H1 (cell line): Measurements from ENCODE around the gene TUBA4B. TPM values are rescaled to one million over a fixed set of nuclear protein-coding genes. Genes with fewer than 3 reads are reported as not detected.

Experiments used
- CTCF ChIA-PET: fragments of 300-600 bp; sonication (Branson Sonifier 250); formaldehyde crosslinking; loops from one replicate; lab custom pipeline; 2021; ENCODE audit not compliant: partially characterized antibody; lab: Charles Lee
- POLR2A ChIA-PET: fragments of 300-600 bp; sonication (Branson Sonifier 250); formaldehyde crosslinking; loops from one replicate; lab custom pipeline; 2021; ENCODE audit warnings: inconsistent platforms; ENCODE audit not compliant: partially characterized antibody; lab: Charles Lee
- DNase-seq, 2 experiments: peaks; one replicate each; pipeline versions ENCODE4 v3.0.0 to v3.0.0-alpha.2; 2010 to 2022; ENCODE audit warnings: low spot score in 2 of 2, low read depth in 1 of 2, mixed read lengths in 1 of 2
- FAIRE-seq: peaks from 2 replicates; lab custom pipeline; 2011; peaks lifted over from hg19 to GRCh38; lab: Jason Lieb, UNC
- H2AFZ ChIP-seq: 2 replicates; pipeline ENCODE4 v1.8.1; 2012; ENCODE audit warnings: low read length, inconsistent platforms
- H2AK5ac ChIP-seq: 2 replicates; pipeline ENCODE4 v1.6.1; 2013; ENCODE audit warnings: low read depth, low read length
- H2BK120ac ChIP-seq: replicated peaks from 2 replicates; pipeline ENCODE3; 2013; ENCODE audit warnings: low read depth, low read length, inconsistent platforms
- H2BK12ac ChIP-seq: 2 replicates; pipeline ENCODE4 v1.6.1; 2013; ENCODE audit warnings: low read depth, low read length
- H2BK15ac ChIP-seq: 2 replicates; pipeline ENCODE4 v1.6.1; 2013; ENCODE audit warnings: low read length
- H2BK20ac ChIP-seq: 2 replicates; pipeline ENCODE4 v1.6.1; 2013; ENCODE audit warnings: low read length
- H2BK5ac ChIP-seq: 2 replicates; pipeline ENCODE4 v1.6.1; 2013; ENCODE audit warnings: low read depth, low read length
- H3K14ac ChIP-seq: 2 replicates; pipeline ENCODE4 v1.6.1; 2013; ENCODE audit warnings: inconsistent platforms; ENCODE audit not compliant: insufficient read length
- H3K18ac ChIP-seq: 2 replicates; pipeline ENCODE4 v1.6.1; 2013; ENCODE audit warnings: low read length; ENCODE audit errors: extremely low read depth
- H3K23ac ChIP-seq: 2 replicates; pipeline ENCODE4 v1.6.1; 2013; ENCODE audit warnings: inconsistent platforms; ENCODE audit not compliant: insufficient read length
- H3K23me2 ChIP-seq: 2 replicates; pipeline ENCODE4 v1.6.1; 2013; ENCODE audit warnings: low read depth, low read length
- H3K27ac ChIP-seq: 2 replicates; pipeline ENCODE4 v1.6.1; 2011; ENCODE audit warnings: low read depth, low read length, inconsistent platforms
- H3K27me3 ChIP-seq, 4 experiments: replicated peaks in 1 of 4; 1 replicate in 1 of 4; 2 replicates in 3 of 4; pipeline versions ENCODE4 v1.6.1 to v1.8.1; 2011 to 2013; ENCODE audit warnings: low read length in 3 of 4, mild to moderate bottlenecking in 3 of 4, inconsistent platforms in 2 of 4, mixed read lengths in 2 of 4, moderate library complexity in 1 of 4; ENCODE audit not compliant: control insufficient read depth in 3 of 4, insufficient read depth in 3 of 4; ENCODE audit errors: extremely low read depth in 1 of 4
- H3K36me3 ChIP-seq, 4 experiments: 2 replicates each; pipeline versions ENCODE4 v1.6.1 to v1.8.1; 2011 to 2013; ENCODE audit warnings: mild to moderate bottlenecking in 4 of 4, low read length in 3 of 4, moderate library complexity in 2 of 4, control low read depth in 1 of 4, inconsistent platforms in 1 of 4; ENCODE audit not compliant: insufficient read depth in 4 of 4, control insufficient read depth in 2 of 4
- H3K4ac ChIP-seq: replicated peaks from 2 replicates; pipeline ENCODE3; 2013; ENCODE audit warnings: low read length, low read depth, mixed read lengths, inconsistent platforms; ENCODE audit not compliant: insufficient read length
- H3K4me1 ChIP-seq, 4 experiments: replicated peaks in 1 of 4; 1 replicate in 1 of 4; 2 replicates in 3 of 4; pipeline versions ENCODE4 v1.6.1 to v1.8.1; 2011 to 2013; ENCODE audit warnings: low read length in 3 of 4, inconsistent platforms in 2 of 4, mixed read lengths in 1 of 4; ENCODE audit not compliant: insufficient read depth in 4 of 4, control insufficient read depth in 3 of 4
- H3K4me2 ChIP-seq, 2 experiments: 2 replicates each; pipeline versions ENCODE4 v1.6.1 to v1.8.1; 2011 to 2013; ENCODE audit warnings: low read depth in 2 of 2, low read length in 2 of 2, control low read depth in 1 of 2, inconsistent platforms in 1 of 2, mild to moderate bottlenecking in 1 of 2; ENCODE audit not compliant: insufficient read depth in 1 of 2
- H3K4me3 ChIP-seq, 4 experiments: fragments of 200-600, 300-600 bp in 1 of 4; sonication (generic), shearing (Covaris generic), sonication (Bioruptor Twin) in 1 of 4; 2 replicates each; pipeline versions ENCODE4 v1.5.1 to v1.8.1; 2011 to 2016; ENCODE audit warnings: low read length in 4 of 4, low read depth in 3 of 4, control low read depth in 2 of 4, inconsistent platforms in 2 of 4, mild to moderate bottlenecking in 2 of 4, mixed read lengths in 1 of 4, moderate library complexity in 1 of 4; ENCODE audit not compliant: insufficient read depth in 2 of 4; ENCODE audit errors: extremely low read depth in 1 of 4
- H3K56ac ChIP-seq: replicated peaks from 2 replicates; pipeline ENCODE3; 2013; ENCODE audit warnings: low read depth, mild to moderate bottlenecking, mixed read lengths, low read length, inconsistent platforms; ENCODE audit not compliant: insufficient read length
- H3K79me1 ChIP-seq: 2 replicates; pipeline ENCODE4 v1.6.1; 2013; ENCODE audit warnings: low read depth, low read length, control low read depth
- H3K79me2 ChIP-seq, 2 experiments: 2 replicates each; pipeline versions ENCODE4 v1.6.1 to v1.8.1; 2012 to 2013; ENCODE audit warnings: low read length in 2 of 2, mild to moderate bottlenecking in 2 of 2, inconsistent platforms in 1 of 2; ENCODE audit not compliant: insufficient read depth in 2 of 2, control insufficient read depth in 1 of 2
- H3K9ac ChIP-seq, 4 experiments: replicated peaks in 1 of 4; 1 replicate in 1 of 4; 2 replicates in 3 of 4; pipeline versions ENCODE4 v1.6.1 to v1.8.1; 2011 to 2013; ENCODE audit warnings: low read depth in 3 of 4, low read length in 3 of 4, control low read depth in 2 of 4, mild to moderate bottlenecking in 2 of 4, moderate library complexity in 2 of 4, inconsistent platforms in 1 of 4; ENCODE audit errors: extremely low read depth in 1 of 4
- H3K9me3 ChIP-seq, 2 experiments: 2 replicates each; pipeline versions ENCODE4 v1.6.1 to v1.8.1; 2012 to 2013; ENCODE audit warnings: mild to moderate bottlenecking in 2 of 2, moderate library complexity in 2 of 2, control low read depth in 1 of 2, inconsistent platforms in 1 of 2, low read depth in 1 of 2, low read length in 1 of 2, mixed read lengths in 1 of 2; ENCODE audit not compliant: insufficient read depth in 2 of 2
- H4K20me1 ChIP-seq, 2 experiments: replicated peaks in 1 of 2; 2 replicates each; pipeline versions ENCODE3 to v1.8.1; 2011 to 2013; ENCODE audit warnings: inconsistent platforms in 2 of 2, low read length in 2 of 2, mild to moderate bottlenecking in 1 of 2; ENCODE audit not compliant: insufficient read depth in 2 of 2, control insufficient read depth in 1 of 2
- H4K5ac ChIP-seq: 2 replicates; pipeline ENCODE4 v1.6.1; 2013; ENCODE audit warnings: low read length, low read depth, mixed read lengths, inconsistent platforms; ENCODE audit not compliant: insufficient read length
- H4K8ac ChIP-seq: 2 replicates; pipeline ENCODE4 v1.8.0; 2013; ENCODE audit warnings: mild to moderate bottlenecking, moderate library complexity, low read length, inconsistent platforms; ENCODE audit not compliant: insufficient read depth; ENCODE audit errors: extremely low read depth
- H4K91ac ChIP-seq: replicated peaks from 2 replicates; pipeline ENCODE3; 2013; ENCODE audit warnings: low read length, mixed read lengths, inconsistent platforms; ENCODE audit not compliant: insufficient read length
- ASH2L ChIP-seq: fragments of 200-600, 300-600 bp; sonication (generic); IDR thresholded peaks from one replicate; pipeline ENCODE4 v1.7.1; 2017; ENCODE audit warnings: low read length
- BRCA1 ChIP-seq: IDR thresholded peaks from 2 replicates; pipeline ENCODE4 v1.6.1; 2012; ENCODE audit warnings: low read depth, low read length, improper control_type of control experiment
- CBX5 ChIP-seq: fragments of 300-800, 300-1000 bp; sonication (generic); IDR thresholded peaks from 2 replicates; pipeline ENCODE4 v1.7.1; 2016; ENCODE audit warnings: antibody characterized with exemption, low read length, low read depth
- CTBP2 ChIP-seq: IDR thresholded peaks from 2 replicates; pipeline ENCODE4 v1.7.0; 2011; ENCODE audit warnings: borderline replicate concordance, mild to moderate bottlenecking, moderate library complexity, mixed read lengths, low read length; ENCODE audit not compliant: insufficient read depth, insufficient read length
- JUN ChIP-seq: IDR thresholded peaks from 2 replicates; pipeline ENCODE4 v1.6.1; 2011; ENCODE audit warnings: low read depth, mild to moderate bottlenecking, improper control_type of control experiment, low read length
- POLR2AphosphoS5 ChIP-seq: IDR thresholded peaks from 2 replicates; pipeline ENCODE4 v1.6.1; 2011; ENCODE audit warnings: low read depth, low read length
- POU5F1 ChIP-seq: IDR thresholded peaks from 2 replicates; pipeline ENCODE4 v1.6.1; 2011; ENCODE audit warnings: low read depth, mild to moderate bottlenecking, low read length, moderate library complexity
- SRF ChIP-seq: IDR thresholded peaks from 2 replicates; pipeline ENCODE4 v1.6.1; 2011; ENCODE audit warnings: mild to moderate bottlenecking, low read depth, low read length, moderate library complexity
- YY1 ChIP-seq: IDR thresholded peaks from 2 replicates; pipeline ENCODE4 v1.6.1; 2011; ENCODE audit warnings: low read depth, mild to moderate bottlenecking, low read length
- WGBS, 2 experiments: shearing (Covaris generic) in 1 of 2; methylation state at CpG; one replicate each; pipeline versions ENCODE4 v1.1.6 to v1.1.7; 2013 to 2015; ENCODE audit warnings: low lambda C conversion rate in 2 of 2, mixed read lengths in 2 of 2, inconsistent platforms in 1 of 2, low coverage in 1 of 2, missing lambda C conversion rate in 1 of 2; ENCODE audit not compliant: insufficient replicate concordance in 2 of 2, insufficient coverage in 1 of 2, insufficient read length in 1 of 2; ENCODE audit errors: extremely low coverage in 1 of 2, missing lambda C conversion rate in 1 of 2; 5-methylcytosine and 5-hydroxymethylcytosine counted together
- polyA plus RNA-seq, 7 experiments: library from polyadenylated mRNA; depleted of rRNA in 3 of 7; stranded (reverse) in 5 of 7; unstranded in 2 of 7; fragments of >200 nt in 5 of 7; fragments of 200-250 nt in 2 of 7; gene quantifications; 1 replicate in 5 of 7; 2 replicates in 1 of 7; 4 replicates in 1 of 7; pipeline versions ENCODE4 v1.2.1 to v1.2.3, GENCODE V29; 2011 to 2013; ENCODE audit warnings: missing spikeins in 2 of 7, mixed read lengths in 2 of 7
- total RNA-seq: library from RNA; stranded (reverse); fragmentation: NEBNext Ultra II Directional; extraction: Animal tissue kit (Norgen Biotek cat#: 25700); gene quantifications from 2 replicates; pipeline ENCODE4 v1.2.1, GENCODE V29; 2021
- TF ChIP-seq, protein P1 (sequence below): IDR thresholded peaks from 2 replicates; pipeline ENCODE4 v1.6.1; 2011; ENCODE audit warnings: low read depth, mild to moderate bottlenecking, low read length; ENCODE audit not compliant: insufficient read depth
- TF ChIP-seq, protein P2 (sequence below): IDR thresholded peaks from 2 replicates; pipeline ENCODE4 v1.6.1; 2012; ENCODE audit warnings: inconsistent platforms
- TF ChIP-seq, protein P3 (sequence below): IDR thresholded peaks from 2 replicates; pipeline ENCODE4 v1.6.1; 2011; ENCODE audit warnings: low read length, improper control_type of control experiment

TUBA4B gene
- total and polyA plus RNA-seq, 2 of the 8 experiments (the other 6 are each of a cell fraction or from before 2014, with no cell fraction given) = 0.08 to 0.24 TPM

DNA sequence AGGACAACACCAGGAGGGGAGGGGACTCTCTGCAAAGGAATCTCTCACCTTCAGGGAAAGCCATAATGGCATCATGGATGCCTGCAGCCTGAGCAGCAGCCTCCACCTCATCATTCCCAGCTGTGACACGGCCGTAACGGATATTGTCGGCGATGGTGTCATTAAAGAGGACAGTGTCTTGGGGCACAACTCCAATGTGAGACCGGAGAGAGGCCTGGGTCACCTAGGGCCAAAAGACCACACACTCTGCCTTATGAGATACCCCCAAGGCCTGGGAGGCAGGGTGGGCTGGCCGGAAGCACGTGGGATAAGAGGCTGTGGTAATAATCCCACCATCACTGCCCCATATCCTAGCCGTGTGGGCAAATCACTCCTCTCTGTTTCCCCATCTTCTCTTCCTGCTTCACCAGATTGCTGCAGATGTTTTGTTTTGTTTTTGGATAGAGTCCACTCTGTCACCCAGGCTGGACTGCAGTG is 42.1 kb upstream of the TUBA4B start:
- WGBS, 2 experiments = 92% methylated on average over 9 of the region's 9 CpGs; no CpG with 5 or more reads in 1 of the 2 experiments
- Histone ChIP-seq H3K4me3 (no peak overlapping the region), H2AFZ (no peak overlapping the region), H2BK5ac (no peak overlapping the region), H4K20me1 (peaks cover 0 to 4% of the 10 kb centered on the region in 2 experiments), H3K18ac (no peak overlapping the region), H3K36me3 (peaks cover 14 to 55% (median 26%) of the 10 kb centered on the region in 4 experiments), H4K91ac (no peak overlapping the region), H3K9ac (no peak overlapping the region), H3K4me2 (no peak overlapping the region), H3K27me3 (no peaks in the 10 kb centered on the region), H2BK20ac (no peak overlapping the region), H3K4me1 (peaks cover 0 to 6% (median 3%) of the 10 kb centered on the region in 4 experiments; a peak in 6 of 7 replicates), H2AK5ac (no peak overlapping the region), H4K5ac (no peak overlapping the region), H3K9me3 (no peaks in the 10 kb centered on the region), H4K8ac (no peak overlapping the region; the same call in 1 of the 2 replicates), H3K23me2 (peaks cover 10% of the 10 kb centered on the region), H3K27ac (no peak overlapping the region), H3K14ac (no peak overlapping the region), H2BK12ac (no peak overlapping the region), H3K79me1 (no peaks in the 10 kb centered on the region), H2BK15ac (no peak overlapping the region), H2BK120ac (no peak overlapping the region), H3K79me2 (no peaks in the 10 kb centered on the region), H3K4ac (no peak overlapping the region), H3K56ac (no peak overlapping the region), H3K23ac (no peak overlapping the region)
- DNase-seq (no peak), FAIRE-seq (no peak)
- POLR2A ChIA-PET = interaction anchor here (0.6 to 1.6 kb wide), 5 partner anchors 9 to 34 kb away, joined by 3 to 5 read pairs (median 3); partner anchors contain the start of genes GLB1L and STK16
- CTCF ChIA-PET = interaction anchor here (0.6 to 1.8 kb wide), 5 partner anchors 21 to 104 kb away, joined by 3 to 9 read pairs (median 3); partner anchors contain the start of gene CNPPD1
- TF ChIP-seq POU5F1 = no peak
- TF ChIP-seq, protein P1, sequence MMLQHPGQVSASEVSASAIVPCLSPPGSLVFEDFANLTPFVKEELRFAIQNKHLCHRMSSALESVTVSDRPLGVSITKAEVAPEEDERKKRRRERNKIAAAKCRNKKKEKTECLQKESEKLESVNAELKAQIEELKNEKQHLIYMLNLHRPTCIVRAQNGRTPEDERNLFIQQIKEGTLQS = no peak
- no peak for TF ChIP-seq CTBP2
- TF ChIP-seq JUN = no peak
- no peak for TF ChIP-seq CBX5
- TF ChIP-seq SRF = no peak
- no peak for TF ChIP-seq YY1
- TF ChIP-seq, protein P2, sequence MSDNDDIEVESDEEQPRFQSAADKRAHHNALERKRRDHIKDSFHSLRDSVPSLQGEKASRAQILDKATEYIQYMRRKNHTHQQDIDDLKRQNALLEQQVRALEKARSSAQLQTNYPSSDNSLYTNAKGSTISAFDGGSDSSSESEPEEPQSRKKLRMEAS = no peak
- TF ChIP-seq POLR2AphosphoS5 = no peak
- no peak for TF ChIP-seq ASH2L
- TF ChIP-seq BRCA1 = no peak
- TF ChIP-seq, protein P3, sequence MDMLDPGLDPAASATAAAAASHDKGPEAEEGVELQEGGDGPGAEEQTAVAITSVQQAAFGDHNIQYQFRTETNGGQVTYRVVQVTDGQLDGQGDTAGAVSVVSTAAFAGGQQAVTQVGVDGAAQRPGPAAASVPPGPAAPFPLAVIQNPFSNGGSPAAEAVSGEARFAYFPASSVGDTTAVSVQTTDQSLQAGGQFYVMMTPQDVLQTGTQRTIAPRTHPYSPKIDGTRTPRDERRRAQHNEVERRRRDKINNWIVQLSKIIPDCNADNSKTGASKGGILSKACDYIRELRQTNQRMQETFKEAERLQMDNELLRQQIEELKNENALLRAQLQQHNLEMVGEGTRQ = no peak
